ENCODE data around the gene LGALS9C. TPM values are rescaled to one million over a fixed set of nuclear protein-coding genes. Genes with fewer than 3 reads are reported as not detected.
"Not testable (repeated sequence)": the region's sequence is repeated elsewhere in the genome, so short reads cannot be mapped to it uniquely, and the experiment has no call there.

Gene LGALS9C
- total and polyA plus RNA-seq, 2 of the 4 experiments (the other 2 are of a cell fraction) = not detected

DNA sequence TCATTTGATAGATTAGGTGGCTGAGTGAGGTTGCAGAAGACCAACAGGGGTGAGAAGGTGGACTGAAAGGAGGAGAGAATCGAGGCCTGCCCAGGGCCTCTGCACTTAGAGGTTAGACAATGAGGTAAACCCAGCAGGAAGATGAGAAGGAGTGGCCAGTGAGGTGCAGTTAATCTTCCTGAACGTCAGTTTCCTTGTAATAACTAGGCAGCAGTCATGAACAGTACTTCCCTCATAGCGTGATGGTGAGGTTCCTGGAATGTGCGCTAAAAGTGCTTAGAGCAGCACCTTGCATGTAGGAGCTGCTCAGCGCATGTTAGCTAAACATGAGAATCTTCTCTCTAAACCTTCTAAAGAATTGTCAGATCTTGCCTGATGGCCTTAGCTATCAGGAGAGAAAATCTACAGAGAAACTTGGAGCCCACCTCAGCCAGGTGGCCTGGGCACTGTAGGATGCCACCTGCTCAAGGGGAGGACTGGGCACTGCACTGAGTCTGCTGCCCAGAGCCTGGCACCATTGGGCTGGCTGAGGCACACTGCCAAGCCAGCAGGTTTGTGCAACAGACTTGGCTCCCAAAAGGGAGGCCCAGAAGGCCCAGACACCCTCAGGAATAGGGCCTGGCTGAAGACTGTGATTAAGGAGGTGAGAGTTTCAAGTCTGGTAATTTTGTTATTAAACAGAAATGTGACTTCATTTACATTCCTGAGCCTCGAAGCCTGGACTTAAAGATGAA lies 10.2 kb upstream of the LGALS9C start:
- H3K18ac ChIP-seq (ENCODE audit: low read depth, low read length); H2BK120ac ChIP-seq (ENCODE audit: low read depth, low read length); H3K56ac ChIP-seq (ENCODE audit: extremely low read depth, insufficient read depth, low read length); BruUV-seq (replicated peaks); CTCF ChIA-PET; H3K27me3 ChIP-seq (ENCODE audit: control insufficient read depth, insufficient read depth, low read length); H2AFZ ChIP-seq (replicated peaks; ENCODE audit: low read length, poor library complexity); H2AK5ac ChIP-seq (ENCODE audit: low read depth, low read length); H2AK9ac ChIP-seq (replicated peaks; ENCODE audit: low read depth, low read length, poor library complexity); dilution Hi-C loops (cut with HindIII; ENCODE audit: low sequenced_read_pairs, unreplicated experiment); H4K91ac ChIP-seq (ENCODE audit: insufficient read depth, low read depth, low read length); H3K9me3 ChIP-seq (ENCODE audit: control insufficient read depth, insufficient read depth, low read length); H3K23ac ChIP-seq (ENCODE audit: low read depth, low read length); H3K9me1 ChIP-seq (ENCODE audit: insufficient read depth, low read length); H4K5ac ChIP-seq (ENCODE audit: low read depth, low read length); POLR2A ChIA-PET (ENCODE audit: unreplicated experiment); H4K8ac ChIP-seq (ENCODE audit: low read depth in 2 of 2, low read length in 2 of 2); H2BK20ac ChIP-seq (ENCODE audit: low read depth, low read length); H3K27ac ChIP-seq (ENCODE audit: insufficient read depth, low read length); ATAC-seq (ENCODE audit: low read depth); H3K4me3 ChIP-seq (ENCODE audit: insufficient read depth, low read depth, low read length); H3K14ac ChIP-seq (replicated peaks; ENCODE audit: low read depth, low read length); DNase-seq; H3K9ac ChIP-seq (ENCODE audit: low read depth, low read length); H3K4me2 ChIP-seq (ENCODE audit: low read depth, low read length); H4K20me1 ChIP-seq (ENCODE audit: insufficient read depth, low read length); H3K4ac ChIP-seq (ENCODE audit: low read depth, low read length); H2BK15ac ChIP-seq (ENCODE audit: low read depth, low read length); intact Hi-C loops (cut with micrococcal nuclease); H2BK5ac ChIP-seq (ENCODE audit: low read depth, low read length, poor library complexity, severe bottlenecking); H3K4me1 ChIP-seq (ENCODE audit: control insufficient read depth, insufficient read depth, low read length); H3K79me1 ChIP-seq (ENCODE audit: low read depth in 1 of 2, low read length in 2 of 2); H3K36me3 ChIP-seq (ENCODE audit: control insufficient read depth, insufficient read depth, low read length); in situ Hi-C loops (cut with MboI; ENCODE audit: low sequenced_read_pairs): not testable (repeated sequence)
- WGBS, 2 experiments (ENCODE audit: extremely low coverage in 2 of 2, insufficient read length in 1 of 2) = no CpG with 5 or more reads among the region's 6 CpGs

- H2BK120ac ChIP-seq (ENCODE audit: low read depth, low read length); H4K5ac ChIP-seq (ENCODE audit: low read depth, low read length); BruUV-seq (replicated peaks); H3K79me1 ChIP-seq (ENCODE audit: low read depth in 1 of 2, low read length in 2 of 2); H4K8ac ChIP-seq (ENCODE audit: low read depth in 2 of 2, low read length in 2 of 2); H3K36me3 ChIP-seq (ENCODE audit: control insufficient read depth, insufficient read depth, low read length); H3K4me3 ChIP-seq (ENCODE audit: insufficient read depth, low read depth, low read length); H3K18ac ChIP-seq (ENCODE audit: low read depth, low read length); H3K56ac ChIP-seq (ENCODE audit: extremely low read depth, insufficient read depth, low read length); intact Hi-C loops (cut with micrococcal nuclease); H3K23ac ChIP-seq (ENCODE audit: low read depth, low read length); in situ Hi-C loops (cut with MboI; ENCODE audit: low sequenced_read_pairs); H2BK5ac ChIP-seq (ENCODE audit: low read depth, low read length, poor library complexity, severe bottlenecking); H2AK5ac ChIP-seq (ENCODE audit: low read depth, low read length); CTCF ChIA-PET; H2BK20ac ChIP-seq (ENCODE audit: low read depth, low read length); POLR2A ChIA-PET (ENCODE audit: unreplicated experiment); H3K4ac ChIP-seq (ENCODE audit: low read depth, low read length); H3K9me1 ChIP-seq (ENCODE audit: insufficient read depth, low read length); H3K9me3 ChIP-seq (ENCODE audit: control insufficient read depth, insufficient read depth, low read length); H3K9ac ChIP-seq (ENCODE audit: low read depth, low read length); dilution Hi-C loops (cut with HindIII; ENCODE audit: low sequenced_read_pairs, unreplicated experiment); H4K91ac ChIP-seq (ENCODE audit: insufficient read depth, low read depth, low read length); H2AFZ ChIP-seq (replicated peaks; ENCODE audit: low read length, poor library complexity); H3K27ac ChIP-seq (ENCODE audit: insufficient read depth, low read length); H3K4me1 ChIP-seq (ENCODE audit: control insufficient read depth, insufficient read depth, low read length); H3K14ac ChIP-seq (replicated peaks; ENCODE audit: low read depth, low read length); H3K4me2 ChIP-seq (ENCODE audit: low read depth, low read length); DNase-seq; H4K20me1 ChIP-seq (ENCODE audit: insufficient read depth, low read length); ATAC-seq (ENCODE audit: low read depth); H3K27me3 ChIP-seq (ENCODE audit: control insufficient read depth, insufficient read depth, low read length); H2BK15ac ChIP-seq (ENCODE audit: low read depth, low read length); H2AK9ac ChIP-seq (replicated peaks; ENCODE audit: low read depth, low read length, poor library complexity): not testable (repeated sequence)
- no CpG with 5 or more reads among the region's 5 CpGs for WGBS, 2 experiments (ENCODE audit: extremely low coverage in 2 of 2, insufficient read length in 1 of 2)
Measured at GRCh38 chr17:18467001-18467400, 9.6 kb upstream of the LGALS9C start.

Data from IMR-90 (cell line).